ENCODE data around the gene PEPD.

GRCh38 chr19:33387351-33388230 lies 134.0 kb downstream of the PEPD start:
- no peak for TF ChIP-seq SMC3 (IDR thresholded peaks at IDR 0.05; ENCODE audit: borderline replicate concordance, low read length)
- no peak for TF ChIP-seq CTCF (IDR thresholded peaks at IDR 0.05 in 2 of 3, conservative IDR thresholded peaks at IDR 0.05 in 1 of 3; ENCODE audit: control insufficient read depth in 2 of 3, extremely low read depth in 1 of 3, insufficient read depth in 1 of 3, low read depth in 3 of 3, low read length in 3 of 3)
- TF ChIP-seq DPF2 (IDR thresholded peaks at IDR 0.05): no peak
- no peak for TF ChIP-seq POLR2AphosphoS2 (IDR thresholded peaks at IDR 0.05; ENCODE audit: low read depth, low read length)
- no peak for TF ChIP-seq EZH2 (IDR thresholded peaks at IDR 0.05; ENCODE audit: borderline replicate concordance, control insufficient read depth, low read depth, low read length)
- TF ChIP-seq ZNF207 (IDR thresholded peaks at IDR 0.05; ENCODE audit: borderline replicate concordance): no peak
- TF ChIP-seq GABPA (IDR thresholded peaks at IDR 0.05; ENCODE audit: low read depth): no peak
- no peak for TF ChIP-seq NR2C2 (IDR thresholded peaks at IDR 0.05; ENCODE audit: borderline replicate concordance, control insufficient read depth, insufficient read length, low read depth)
